ENCODE measurements around the gene SEC24D. TPM values are rescaled to one million over a fixed set of nuclear protein-coding genes. Genes with fewer than 3 reads are reported as not detected.

Gene SEC24D
- total RNA-seq, 6 experiments from 2014 or later, result 164 to 198 (median 183) TPM

DNA sequence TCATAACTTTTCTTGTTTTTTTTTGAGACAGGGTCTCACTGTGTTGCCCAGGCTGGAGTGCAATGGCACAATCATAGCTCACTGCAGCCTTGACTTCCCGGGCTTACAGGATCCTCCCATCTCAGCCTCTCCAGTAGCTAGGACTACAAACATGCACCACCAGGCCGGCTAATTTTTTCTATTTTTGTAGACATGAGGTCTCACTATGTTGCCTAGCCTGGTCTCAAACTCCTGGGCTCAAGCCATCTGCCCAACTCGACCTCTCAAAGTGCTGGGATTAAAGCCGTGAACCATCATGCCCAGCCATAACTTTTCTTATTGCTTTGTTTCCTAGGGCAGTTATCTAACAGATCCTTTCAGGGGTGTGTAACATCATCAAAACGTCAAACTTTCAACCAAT lies 11.8 kb downstream of the SEC24D start:
- DNase-seq, result no peak
- peaks cover 2% of the 10 kb centered on the region for H3K27me3 Mint-ChIP-seq (ENCODE audit: insufficient read depth)

DNA sequence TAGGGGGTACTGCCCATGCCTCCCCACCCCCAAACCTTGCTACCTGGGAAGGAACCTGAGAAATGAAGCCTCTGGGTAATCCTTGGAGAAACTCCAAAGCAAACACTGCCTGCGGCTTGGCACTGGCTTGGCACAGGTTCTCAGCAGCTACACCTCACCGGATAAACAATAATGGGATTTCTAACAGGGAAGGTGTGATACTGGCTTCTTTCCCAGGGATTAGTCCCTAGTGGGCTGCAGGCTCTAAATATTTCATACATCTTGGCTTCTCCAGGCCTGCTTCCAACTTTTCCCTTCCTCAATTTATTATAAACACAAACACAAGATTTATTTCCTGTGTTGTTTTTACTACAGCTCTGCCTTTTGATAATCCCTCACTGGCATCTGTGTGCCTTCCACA lies 12.5 kb downstream of the SEC24D start:
- Mint-ChIP-seq H3K9me3 (no peaks in the 10 kb centered on the region), H3K36me3 (ENCODE audit: low read depth) (peaks cover 43% of the 10 kb centered on the region), H3K27ac (no peak overlapping the region), H3K4me1 (ENCODE audit: low read depth) (peaks cover 81% of the 10 kb centered on the region), H3K27me3 (ENCODE audit: insufficient read depth) (peaks cover 2% of the 10 kb centered on the region), H3K4me3 (no peak overlapping the region)
- TF ChIP-seq, protein P1, sequence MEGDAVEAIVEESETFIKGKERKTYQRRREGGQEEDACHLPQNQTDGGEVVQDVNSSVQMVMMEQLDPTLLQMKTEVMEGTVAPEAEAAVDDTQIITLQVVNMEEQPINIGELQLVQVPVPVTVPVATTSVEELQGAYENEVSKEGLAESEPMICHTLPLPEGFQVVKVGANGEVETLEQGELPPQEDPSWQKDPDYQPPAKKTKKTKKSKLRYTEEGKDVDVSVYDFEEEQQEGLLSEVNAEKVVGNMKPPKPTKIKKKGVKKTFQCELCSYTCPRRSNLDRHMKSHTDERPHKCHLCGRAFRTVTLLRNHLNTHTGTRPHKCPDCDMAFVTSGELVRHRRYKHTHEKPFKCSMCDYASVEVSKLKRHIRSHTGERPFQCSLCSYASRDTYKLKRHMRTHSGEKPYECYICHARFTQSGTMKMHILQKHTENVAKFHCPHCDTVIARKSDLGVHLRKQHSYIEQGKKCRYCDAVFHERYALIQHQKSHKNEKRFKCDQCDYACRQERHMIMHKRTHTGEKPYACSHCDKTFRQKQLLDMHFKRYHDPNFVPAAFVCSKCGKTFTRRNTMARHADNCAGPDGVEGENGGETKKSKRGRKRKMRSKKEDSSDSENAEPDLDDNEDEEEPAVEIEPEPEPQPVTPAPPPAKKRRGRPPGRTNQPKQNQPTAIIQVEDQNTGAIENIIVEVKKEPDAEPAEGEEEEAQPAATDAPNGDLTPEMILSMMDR (IDR thresholded peaks at IDR 0.05), result no peak
- no peak for DNase-seq

More for the DNA sequence above, 11.8 kb downstream of the SEC24D start:
- TF ChIP-seq, protein P1 (IDR thresholded peaks at IDR 0.05), result no peak
- Mint-ChIP-seq H3K9me3 (no peaks in the 10 kb centered on the region), H3K4me3 (no peak overlapping the region), H3K27ac (no peak overlapping the region), H3K4me1 (ENCODE audit: low read depth) (peaks cover 83% of the 10 kb centered on the region), H3K36me3 (ENCODE audit: low read depth) (peaks cover 50% of the 10 kb centered on the region)

DNA sequence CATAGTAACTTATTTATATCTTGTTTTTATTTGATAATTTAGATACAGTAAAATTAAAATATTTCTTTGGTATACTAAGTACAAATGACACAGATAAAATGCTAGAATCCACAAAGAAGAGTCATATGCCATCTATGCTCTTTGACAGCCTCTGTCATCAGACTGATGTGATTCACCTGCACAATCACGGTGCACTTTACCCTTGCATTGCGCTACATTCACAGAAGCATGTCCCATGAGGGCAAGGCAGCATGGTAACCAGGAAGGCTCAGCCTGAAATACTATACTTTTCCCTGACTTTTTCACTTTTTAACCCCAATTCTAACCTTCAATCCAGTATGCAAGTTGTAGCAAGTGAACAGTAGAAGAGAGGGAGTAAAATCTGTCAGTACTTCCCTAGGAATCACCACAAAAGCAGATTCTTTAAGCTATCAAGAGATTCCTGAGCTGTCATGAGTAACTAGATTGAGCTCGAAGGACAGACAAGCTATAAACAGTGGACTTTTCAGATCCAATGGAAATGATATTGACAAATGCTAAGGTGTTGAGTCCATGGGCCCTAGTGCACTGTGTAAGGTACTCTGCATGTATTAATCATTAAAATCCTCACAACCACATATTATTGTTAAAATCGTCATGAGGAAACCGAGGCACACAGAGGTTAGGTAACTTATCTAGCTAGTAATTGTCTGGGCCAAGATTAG lies 14.2 kb downstream of the SEC24D start:
- Mint-ChIP-seq H3K27me3 (ENCODE audit: insufficient read depth) (peaks cover 2% of the 10 kb centered on the region), H3K9me3 (no peaks in the 10 kb centered on the region), H3K4me3 (no peak overlapping the region), H3K4me1 (ENCODE audit: low read depth) (peaks cover 82% of the 10 kb centered on the region), H3K36me3 (ENCODE audit: low read depth) (peaks cover 32% of the 10 kb centered on the region), H3K27ac (peak overlapping the region; percentile 68)
- TF ChIP-seq, protein P1 (IDR thresholded peaks at IDR 0.05), result no peak
- DNase-seq, result no peak

DNA sequence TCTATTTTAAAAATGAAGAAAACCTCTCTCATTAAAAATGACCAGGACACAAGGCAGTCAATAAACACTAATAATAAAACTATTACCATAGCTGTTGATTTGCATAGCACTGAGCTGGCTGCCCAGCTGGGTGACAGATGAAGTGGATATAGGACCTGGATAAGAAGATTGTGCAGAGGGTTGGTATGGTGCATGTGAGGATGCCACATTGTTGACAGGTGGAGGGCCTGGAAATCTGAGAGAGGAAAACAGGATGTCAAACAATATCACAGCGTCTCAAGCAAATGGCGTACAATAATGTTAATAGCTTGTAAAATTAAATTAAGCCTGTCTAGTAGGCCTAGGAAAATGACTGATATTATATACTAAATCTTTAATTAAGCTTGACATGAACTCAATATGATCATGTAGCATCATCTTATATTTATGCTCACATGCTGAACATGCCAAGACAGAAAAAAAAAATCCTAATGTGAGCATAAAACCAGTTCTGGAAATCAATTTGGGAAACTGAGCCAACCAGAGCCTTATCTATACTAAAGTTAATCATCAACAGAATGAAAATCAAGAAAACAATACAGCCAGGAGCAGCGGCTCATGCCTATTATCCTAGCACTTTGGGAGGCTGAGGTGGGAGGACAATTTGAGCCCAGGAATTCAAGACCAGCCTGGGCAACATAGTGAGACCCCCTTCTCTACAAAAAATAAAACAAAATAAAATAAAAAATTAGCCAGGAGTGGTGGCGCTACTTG lies 18.6 kb downstream of the SEC24D start:
- Mint-ChIP-seq H3K4me3 (peak overlapping the region; percentile 32; the same call in 1 of the 2 replicates), H3K27me3 (ENCODE audit: insufficient read depth) (peaks cover 2% of the 10 kb centered on the region; the same call in 1 of the 2 replicates), H3K9me3 (no peaks in the 10 kb centered on the region), H3K4me1 (ENCODE audit: low read depth) (peaks cover 76% of the 10 kb centered on the region), H3K36me3 (ENCODE audit: low read depth) (peaks cover 49% of the 10 kb centered on the region), H3K27ac (peak overlapping the region; percentile 69)
- no peak for DNase-seq
- TF ChIP-seq, protein P1 (IDR thresholded peaks at IDR 0.05), result no peak

DNA sequence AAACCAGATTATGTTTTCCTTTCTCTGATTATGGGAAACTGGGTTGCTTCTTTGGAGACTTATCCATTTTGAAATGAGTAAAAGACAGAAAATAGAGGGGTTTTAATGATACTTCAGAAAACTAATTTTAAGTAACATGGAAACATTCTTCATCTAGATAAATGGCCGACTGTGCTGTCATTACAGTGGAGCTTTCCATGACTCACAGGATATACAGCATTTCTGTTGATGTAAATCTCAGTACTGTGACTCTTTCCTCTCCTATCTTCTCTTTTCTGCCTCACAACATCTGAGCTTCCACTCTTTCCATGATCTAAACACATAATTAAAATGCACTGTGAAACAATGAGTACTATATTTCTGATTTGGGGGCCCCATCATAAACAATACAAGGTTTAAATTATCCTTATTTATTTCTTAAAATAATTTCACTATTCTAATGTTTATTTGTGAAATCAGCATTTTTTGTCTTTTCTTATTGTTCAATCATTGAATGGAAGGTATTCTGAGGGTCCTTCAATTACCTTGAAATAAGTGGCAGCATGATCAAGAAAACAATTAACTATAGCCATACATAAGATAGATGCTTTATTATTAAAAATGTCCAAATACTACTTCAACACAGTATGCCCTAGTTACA lies 19.3 kb downstream of the SEC24D start:
- TF ChIP-seq, protein P1 (IDR thresholded peaks at IDR 0.05), result no peak
- Mint-ChIP-seq H3K9me3 (no peaks in the 10 kb centered on the region), H3K4me1 (ENCODE audit: low read depth) (peaks cover 76% of the 10 kb centered on the region), H3K36me3 (ENCODE audit: low read depth) (peaks cover 52% of the 10 kb centered on the region), H3K27ac (peak overlapping the region; percentile 69), H3K27me3 (ENCODE audit: insufficient read depth) (peaks cover 2% of the 10 kb centered on the region; the same call in 1 of the 2 replicates), H3K4me3 (peak overlapping the region; percentile 32)
- DNase-seq, result peak; percentile 59
